Skin of body (tissue), 2 donors: ENCODE measurements around the gene RAPGEFL1. TPM values are rescaled to one million over a fixed set of nuclear protein-coding genes. Genes with fewer than 3 reads are reported as not detected.

ENCODE experiments used
- small RNA-seq: library from RNA; depleted of rRNA; stranded (forward); fragments of <200 nt; gene quantifications from one replicate; pipeline ENCODE3, GENCODE V24; 2014; ENCODE audit warnings: low replicate concordance
- total RNA-seq: library from RNA; depleted of rRNA; stranded (reverse); fragments of >200 nt; gene quantifications from one replicate; pipeline ENCODE4 v1.2.3, GENCODE V29; 2014

The RAPGEFL1 gene
- total RNA-seq, 1 donor from 2014 or later = 27.8 TPM

Small RNA genes within 50 kb of the gene (small RNA-seq; reads per million reads assigned to genes)
- gene MIR6867 = not detected

Other genes with a start within 250 kb of the RAPGEFL1 start
- 62.8 TPM for gene ORMDL3, start 249.9 kb upstream of the RAPGEFL1 start, total RNA-seq
- gene LRRC3C, start 249.7 kb upstream of the RAPGEFL1 start, total RNA-seq = not detected
- gene GSDMA, start 214.5 kb upstream of the RAPGEFL1 start, total RNA-seq = 21.1 TPM
- 49.5 TPM for gene PSMD3, start 196.7 kb upstream of the RAPGEFL1 start, total RNA-seq
- not detected for gene CSF3, start 162.0 kb upstream of the RAPGEFL1 start, total RNA-seq
- gene MED24, start 123.1 kb upstream of the RAPGEFL1 start, total RNA-seq = 36.3 TPM
- 27.2 TPM for gene THRA, start 114.5 kb upstream of the RAPGEFL1 start, total RNA-seq
- gene NR1D1, start 76.9 kb upstream of the RAPGEFL1 start, total RNA-seq = 3.6 TPM
- 71.9 TPM for gene MSL1, start 55.5 kb upstream of the RAPGEFL1 start, total RNA-seq
- gene CASC3, start 36.9 kb upstream of the RAPGEFL1 start, total RNA-seq = 43.6 TPM
- gene WIPF2, start 41.8 kb downstream of the RAPGEFL1 start, total RNA-seq = 7.8 TPM
- gene CDC6, start 110.4 kb downstream of the RAPGEFL1 start, total RNA-seq = 7.1 TPM
- gene RARA, start 131.7 kb downstream of the RAPGEFL1 start, total RNA-seq = 19.4 TPM
- gene GJD3, start 187.3 kb downstream of the RAPGEFL1 start, total RNA-seq = not detected
- 55.5 TPM for gene TOP2A, start 240.4 kb downstream of the RAPGEFL1 start, total RNA-seq